NCI-H2196 treated with DMSO at 0.1 percent for 48 hours (cell line): ENCODE data around the gene LRRC18.

Source experiments
- DNase-seq: peaks from one replicate; lab custom pipeline; 2025; ENCODE audit not compliant: unreplicated experiment; lab: John Stamatoyannopoulos, UW

LRRC18 gene

GRCh38 chr10:48946891-48947500 lies 7.4 kb upstream of the LRRC18 start:
- DNase-seq = no peak

- DNase-seq = no peak
Measured at GRCh38 chr10:48946332-48946731, 6.7 kb upstream of the LRRC18 start.

- no peak for DNase-seq
Measured at GRCh38 chr10:48945441-48946130, 5.9 kb upstream of the LRRC18 start.

- no peak for DNase-seq
Measured at GRCh38 chr10:48944171-48944570, 4.5 kb upstream of the LRRC18 start.

GRCh38 chr10:48943096-48943495 lies 3.5 kb upstream of the LRRC18 start:
- DNase-seq = no peak

GRCh38 chr10:48941427-48942075 lies 1.9 kb upstream of the LRRC18 start:
- no peak for DNase-seq

GRCh38 chr10:48940958-48941357 lies 1.3 kb upstream of the LRRC18 start:
- DNase-seq = no peak

GRCh38 chr10:48940372-48940771 lies 732 bp upstream of the LRRC18 start:
- DNase-seq = no peak

- no peak for DNase-seq
Measured at GRCh38 chr10:48938990-48939536, 577 bp downstream of the LRRC18 start.

- DNase-seq = no peak
Measured at GRCh38 chr10:48938281-48938680, 1.4 kb downstream of the LRRC18 start.

GRCh38 chr10:48937796-48938195 lies 1.8 kb downstream of the LRRC18 start:
- no peak for DNase-seq

- no peak for DNase-seq
Measured at GRCh38 chr10:48935577-48935976, 4.1 kb downstream of the LRRC18 start.

- DNase-seq = no peak
Measured at GRCh38 chr10:48934672-48935501, 4.8 kb downstream of the LRRC18 start.

- DNase-seq = no peak
Measured at GRCh38 chr10:48932831-48933664, 6.6 kb downstream of the LRRC18 start.

- DNase-seq = no peak
Measured at GRCh38 chr10:48931188-48931587, 8.5 kb downstream of the LRRC18 start.

GRCh38 chr10:48929413-48929990 lies 10.1 kb downstream of the LRRC18 start:
- DNase-seq = no peak

- DNase-seq = no peak
Measured at GRCh38 chr10:48926764-48927540, 12.7 kb downstream of the LRRC18 start.

GRCh38 chr10:48926255-48926654 lies 13.4 kb downstream of the LRRC18 start:
- no peak for DNase-seq

- no peak for DNase-seq
Measured at GRCh38 chr10:48924988-48925387, 14.7 kb downstream of the LRRC18 start.
